Pancreas (tissue), 8 donors: ENCODE data around the gene NDUFS7. TPM values are rescaled to one million over a fixed set of nuclear protein-coding genes. Genes with fewer than 3 reads are reported as not detected.

ENCODE experiments used
- polyA plus RNA-seq, 2 donors: library from polyadenylated mRNA; stranded (reverse); fragments of 200-250 nt; gene quantifications; one replicate each; pipeline ENCODE4 v1.2.3, GENCODE V29; 2013
- total RNA-seq, 6 donors: library from RNA; stranded (reverse); fragmentation: NEBNext Ultra II Directional in 4 of 6; extraction: Animal tissue kit (Norgen Biotek cat#: 25700) in 4 of 6; gene quantifications; one replicate each; pipeline versions ENCODE4 v1.2.1 to v1.2.4, GENCODE V29; 2021 to 2023
- donor health status: healthy with polysubstance abuse.
- donor health status: DM: no; HTN: no; CAD: no; lungs with moderate emphysema.
- donor health status: DM: no; HTN: no; CAD: no.
- donor health status: Bipolar disorder and iron deficiency.
- donor health status: DM: yes; HTN: yes; CAD: no.
- donor health status: DM: no; HTN: no; CAD: no.
- donor health status: DM: no; HTN: no; CAD: no.
- donor health status: DM: yes; HTN: yes; CAD: no.

NDUFS7 gene
- total and polyA plus RNA-seq, 8 donors: 32.1 to 70.8 (median 46.5) TPM

Other genes with a start within 250 kb of the NDUFS7 start
- gene SBNO2, start 209.6 kb upstream of the NDUFS7 start, total RNA-seq: 10 to 100 TPM; 16.8 to 43.7 (median 23.9) TPM
- 10 to 100 TPM; 36.4 to 53.9 TPM for gene SBNO2, start 209.6 kb upstream of the NDUFS7 start, polyA plus RNA-seq
- 10 to 100 TPM; 20.1 to 38.6 (median 23.4) TPM for gene STK11, start 178.1 kb upstream of the NDUFS7 start, total RNA-seq
- 10 to 100 TPM; 43.6 to 62.2 TPM for gene STK11, start 178.1 kb upstream of the NDUFS7 start, polyA plus RNA-seq
- 1 to 10 TPM in 1 of 6 donors, under 1 TPM in 5; 0.16 to 1.1 (median 0.51) TPM for gene CBARP, start 145.9 kb upstream of the NDUFS7 start, total RNA-seq
- 1 to 10 TPM; 2.0 to 2.6 TPM for gene CBARP, start 145.9 kb upstream of the NDUFS7 start, polyA plus RNA-seq
- gene ATP5F1D, start 142.2 kb upstream of the NDUFS7 start, total RNA-seq: 100 to 1,000 TPM in 5 of 6 donors, 10 to 100 TPM in 1; 97.3 to 192 (median 149) TPM
- gene ATP5F1D, start 142.2 kb upstream of the NDUFS7 start, polyA plus RNA-seq: 100 to 1,000 TPM; 173 to 515 TPM
- 10 to 100 TPM; 32.1 to 78.0 (median 49.1) TPM for gene MIDN, start 135.3 kb upstream of the NDUFS7 start, total RNA-seq
- 10 to 100 TPM; 36.6 to 49.1 TPM for gene MIDN, start 135.3 kb upstream of the NDUFS7 start, polyA plus RNA-seq
- 100 to 1,000 TPM; 232 to 607 (median 483) TPM for gene CIRBP, start 114.6 kb upstream of the NDUFS7 start, total RNA-seq
- 1,000 to 10,000 TPM in 1 of 2 donors, 100 to 1,000 TPM in 1; 802 to 1,009 TPM for gene CIRBP, start 114.6 kb upstream of the NDUFS7 start, polyA plus RNA-seq
- gene FAM174C, start 108.4 kb upstream of the NDUFS7 start, total RNA-seq: 10 to 100 TPM; 16.1 to 26.1 (median 22.9) TPM
- gene FAM174C, start 108.4 kb upstream of the NDUFS7 start, polyA plus RNA-seq: 10 to 100 TPM; 69.8 to 83.4 TPM
- under 1 TPM in 2 of 6 donors, not detected in 4; 0.22 to 0.94 TPM for gene EFNA2, start 98.0 kb upstream of the NDUFS7 start, total RNA-seq
- gene EFNA2, start 98.0 kb upstream of the NDUFS7 start, polyA plus RNA-seq: not detected
- 100 to 1,000 TPM in 1 of 6 donors, 10 to 100 TPM in 5; 46.2 to 116 (median 64.4) TPM for gene GAMT, start 17.6 kb downstream of the NDUFS7 start, total RNA-seq
- gene GAMT, start 17.6 kb downstream of the NDUFS7 start, polyA plus RNA-seq: 100 to 1,000 TPM in 1 of 2 donors, 10 to 100 TPM in 1; 65.2 to 200 TPM
- 10 to 100 TPM; 35.3 to 67.4 (median 48.7) TPM for gene DAZAP1, start 23.7 kb downstream of the NDUFS7 start, total RNA-seq
- 10 to 100 TPM; 63.8 to 64.4 TPM for gene DAZAP1, start 23.7 kb downstream of the NDUFS7 start, polyA plus RNA-seq
- gene RPS15, start 54.5 kb downstream of the NDUFS7 start, total RNA-seq: 1,000 to 10,000 TPM in 1 of 6 donors, 100 to 1,000 TPM in 5; 596 to 1,125 (median 797) TPM
- gene RPS15, start 54.5 kb downstream of the NDUFS7 start, polyA plus RNA-seq: 1,000 to 10,000 TPM; 1,641 to 1,709 TPM
- gene APC2, start 66.2 kb downstream of the NDUFS7 start, total RNA-seq: under 1 TPM in 5 of 6 donors, not detected in 1; 0.04 to 0.23 (median 0.06) TPM
- gene APC2, start 66.2 kb downstream of the NDUFS7 start, polyA plus RNA-seq: under 1 TPM; 0.05 to 0.27 TPM
- gene C19orf25, start 95.3 kb downstream of the NDUFS7 start, total RNA-seq: 10 to 100 TPM; 10.7 to 19.3 (median 13.4) TPM
- gene C19orf25, start 95.3 kb downstream of the NDUFS7 start, polyA plus RNA-seq: 10 to 100 TPM; 21.5 to 39.0 TPM
- 1 to 10 TPM; 1.5 to 2.7 (median 2.3) TPM for gene PCSK4, start 106.4 kb downstream of the NDUFS7 start, total RNA-seq
- 10 to 100 TPM in 1 of 2 donors, 1 to 10 TPM in 1; 9.9 to 11.5 TPM for gene PCSK4, start 106.4 kb downstream of the NDUFS7 start, polyA plus RNA-seq
- gene REEP6, start 107.3 kb downstream of the NDUFS7 start, total RNA-seq: 10 to 100 TPM; 12.6 to 22.0 (median 16.9) TPM
- 10 to 100 TPM; 14.5 to 24.1 TPM for gene REEP6, start 107.3 kb downstream of the NDUFS7 start, polyA plus RNA-seq
- 1 to 10 TPM in 2 of 6 donors, under 1 TPM in 4; 0.23 to 4.0 (median 0.72) TPM for gene ADAMTSL5, start 129.1 kb downstream of the NDUFS7 start, total RNA-seq
- gene ADAMTSL5, start 129.1 kb downstream of the NDUFS7 start, polyA plus RNA-seq: under 1 TPM; 0.52 to 0.53 TPM
- not detected for gene PLK5, start 140.2 kb downstream of the NDUFS7 start, total RNA-seq
- under 1 TPM; 0.11 to 0.23 TPM for gene PLK5, start 140.2 kb downstream of the NDUFS7 start, polyA plus RNA-seq
- gene MEX3D, start 184.4 kb downstream of the NDUFS7 start, total RNA-seq: 10 to 100 TPM in 4 of 6 donors, 1 to 10 TPM in 2; 8.1 to 21.2 (median 10.3) TPM
- 1 to 10 TPM; 2.6 to 4.3 TPM for gene MEX3D, start 184.4 kb downstream of the NDUFS7 start, polyA plus RNA-seq
- 10 to 100 TPM; 17.4 to 38.2 (median 26.4) TPM for gene MBD3, start 209.0 kb downstream of the NDUFS7 start, total RNA-seq
- gene MBD3, start 209.0 kb downstream of the NDUFS7 start, polyA plus RNA-seq: 100 to 1,000 TPM in 1 of 2 donors, 10 to 100 TPM in 1; 77.9 to 113 TPM
- gene UQCR11, start 221.6 kb downstream of the NDUFS7 start, total RNA-seq: 10 to 100 TPM; 40.5 to 89.4 (median 75.5) TPM
- gene UQCR11, start 221.6 kb downstream of the NDUFS7 start, polyA plus RNA-seq: 10 to 100 TPM; 49.3 to 72.3 TPM